ENCODE results near the gene FUOM. TPM values are rescaled to one million over a fixed set of nuclear protein-coding genes. Genes with fewer than 3 reads are reported as not detected.
A peak's percentile ranks its signal among the peaks of the same experiment; 100 is the strongest.

Gene FUOM, protein sequence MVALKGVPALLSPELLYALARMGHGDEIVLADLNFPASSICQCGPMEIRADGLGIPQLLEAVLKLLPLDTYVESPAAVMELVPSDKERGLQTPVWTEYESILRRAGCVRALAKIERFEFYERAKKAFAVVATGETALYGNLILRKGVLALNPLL
- polyA plus RNA-seq: 10 to 100 TPM in 1 of 2 donors, 1 to 10 TPM in 1; 10.0 to 11.7 TPM

DNA sequence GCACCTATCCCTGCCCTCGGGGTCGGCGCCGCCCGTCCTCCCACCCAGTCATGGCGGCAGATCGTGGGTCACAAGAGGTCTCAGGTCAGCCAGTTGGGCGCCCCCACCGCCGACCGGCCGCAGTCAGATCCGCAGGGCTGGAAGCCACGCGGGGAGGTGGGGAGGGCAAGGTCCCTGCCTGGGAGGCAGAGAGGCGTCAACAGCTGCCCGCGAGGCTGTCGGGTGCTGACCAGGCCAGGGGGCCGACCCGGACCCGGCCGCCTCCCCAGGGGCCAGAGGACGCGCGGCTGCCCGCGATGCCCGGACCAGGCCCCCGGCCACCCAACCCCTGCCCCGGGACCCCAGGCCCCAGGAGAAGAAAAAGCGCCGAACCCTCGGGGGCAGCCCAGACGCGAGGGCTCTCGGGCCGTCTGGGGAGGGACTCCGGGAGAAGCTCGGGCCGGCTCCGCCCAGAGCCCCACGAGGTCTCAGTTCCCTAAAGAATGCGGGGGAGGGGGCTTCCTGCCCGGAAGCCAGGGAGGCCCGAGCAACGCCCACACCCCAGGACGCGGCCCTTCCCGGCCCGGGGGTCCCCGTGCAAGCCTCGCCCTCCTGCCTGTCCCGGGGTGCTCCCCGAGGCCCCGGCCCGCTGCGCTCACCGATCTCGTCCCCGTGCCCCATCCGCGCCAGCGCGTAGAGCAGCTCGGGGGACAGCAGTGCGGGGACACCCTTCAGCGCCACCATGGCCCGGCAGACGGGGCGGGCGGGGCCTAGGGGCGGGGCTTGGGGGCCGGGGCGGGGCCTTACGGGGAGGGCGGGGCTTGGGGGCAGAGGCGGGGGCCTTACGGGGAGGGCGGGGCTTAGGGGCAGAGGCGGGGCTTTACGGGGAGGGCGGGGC, at the start of gene FUOM:
Gene FUOM, minus strand, starts transcription at position 735 of the 877 bp plus-strand sequence. Its CDS starts 12 bp downstream, at position 723.
- WGBS, 2 donors: 3 to 4% methylated on average over 61 to 83 of the region's 83 CpGs
- Histone ChIP-seq H3K4me1 (ENCODE audit: control insufficient read depth in 2 of 2, insufficient read depth in 2 of 2, low read length in 1 of 2) (peaks cover 0 to 14% of the 10 kb centered on the region in 2 donors), H3K27ac (ENCODE audit: low read depth in 2 of 2, low read length in 1 of 2) (peak within 1 kb of the TSS in 1 of 2 donors; percentile 13)

DNA sequence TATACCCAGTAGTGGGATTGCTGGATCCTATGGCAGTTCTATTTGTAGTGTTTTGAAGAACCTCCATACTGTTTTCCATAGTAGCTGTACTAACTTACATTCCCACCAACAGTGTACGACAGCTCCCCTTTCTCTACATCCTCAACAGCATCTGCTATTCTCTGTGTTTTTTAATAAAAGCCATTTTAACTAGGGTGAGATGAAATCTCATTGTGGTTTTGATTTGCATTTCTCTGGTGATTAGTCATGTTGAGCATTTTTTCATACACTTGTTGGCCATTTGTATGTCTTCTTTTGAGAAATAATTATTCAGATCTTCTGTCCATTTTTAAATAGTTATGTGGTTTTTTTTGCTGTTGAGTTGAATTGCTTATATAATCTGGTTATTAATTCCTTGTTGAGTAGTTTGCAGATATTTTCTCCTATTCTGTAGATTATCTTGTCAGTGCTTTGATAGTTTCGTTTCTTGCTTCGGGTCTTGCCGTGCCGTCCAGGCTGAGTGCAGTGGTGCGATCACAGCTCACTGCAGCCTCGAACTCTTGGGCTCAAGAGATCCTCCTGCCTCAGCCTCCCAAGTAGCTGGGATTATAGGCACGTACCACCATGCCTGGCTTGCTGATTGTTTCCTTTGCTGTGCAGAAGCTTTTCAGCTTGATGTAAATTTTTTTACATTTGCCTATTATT, 48.2 kb upstream of the FUOM start:
- 86 to 90% methylated on average over 8 of the region's 8 CpGs for WGBS, 2 donors
- H3K9me3 ChIP-seq (ENCODE audit: control insufficient read depth in 2 of 2, insufficient read depth in 1 of 2, low read depth in 1 of 2, low read length in 1 of 2): no peaks in the 10 kb centered on the region
- no peaks in the 10 kb centered on the region for H3K27me3 ChIP-seq (ENCODE audit: control insufficient read depth in 1 of 2, insufficient read depth in 2 of 2, low read length in 2 of 2)
- no peaks in the 10 kb centered on the region for H3K4me1 ChIP-seq (ENCODE audit: control insufficient read depth in 2 of 2, insufficient read depth in 2 of 2, low read length in 1 of 2)
- no peak overlapping the region for H3K27ac ChIP-seq (ENCODE audit: low read depth in 2 of 2, low read length in 1 of 2)
- no peak overlapping the region for H3K4me3 ChIP-seq (ENCODE audit: low read depth in 1 of 2, low read length in 2 of 2)
- H3K36me3 ChIP-seq (ENCODE audit: control insufficient read depth in 2 of 2, insufficient read depth in 2 of 2, low read length in 1 of 2): peaks cover 6 to 24% of the 10 kb centered on the region in 2 donors

More for the DNA sequence above, at the start of gene FUOM:
- H3K27me3 ChIP-seq (ENCODE audit: control insufficient read depth in 1 of 2, insufficient read depth in 2 of 2, low read length in 2 of 2): no peaks in the 10 kb centered on the region
- peaks cover 0 to 6% of the 10 kb centered on the region in 2 donors for H3K36me3 ChIP-seq (ENCODE audit: control insufficient read depth in 2 of 2, insufficient read depth in 2 of 2, low read length in 1 of 2)
- H3K9me3 ChIP-seq (ENCODE audit: control insufficient read depth in 2 of 2, insufficient read depth in 1 of 2, low read depth in 1 of 2, low read length in 1 of 2): no peaks in the 10 kb centered on the region
- H3K4me3 ChIP-seq (ENCODE audit: low read depth in 1 of 2, low read length in 2 of 2): peak within 1 kb of the TSS; percentile 49 to 64

DNA sequence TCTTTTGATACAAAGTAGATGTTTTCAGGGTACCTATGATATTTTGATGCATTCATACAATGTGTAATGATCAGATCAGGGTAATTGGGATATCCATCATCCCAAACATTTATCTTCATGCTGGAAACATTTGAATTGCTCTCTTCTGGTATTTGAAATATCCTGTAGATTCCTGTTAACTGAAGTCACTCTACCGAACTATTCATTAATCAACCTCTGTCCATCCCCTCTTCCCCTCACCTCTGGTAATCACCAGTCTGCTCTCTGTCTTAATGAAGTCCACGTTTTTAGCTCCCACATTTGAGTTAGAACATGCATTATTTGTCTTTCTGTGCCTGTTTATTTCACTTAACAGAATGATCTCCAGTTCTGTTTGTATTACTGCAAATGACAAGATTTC, 47.5 kb upstream of the FUOM start:
- 43 to 48% methylated on average over 2 of the region's 2 CpGs for WGBS, 2 donors
- Histone ChIP-seq H3K27ac (ENCODE audit: low read depth in 2 of 2, low read length in 1 of 2) (no peak overlapping the region), H3K4me3 (ENCODE audit: low read depth in 1 of 2, low read length in 2 of 2) (no peak overlapping the region), H3K27me3 (ENCODE audit: control insufficient read depth in 1 of 2, insufficient read depth in 2 of 2, low read length in 2 of 2) (no peaks in the 10 kb centered on the region), H3K4me1 (ENCODE audit: control insufficient read depth in 2 of 2, insufficient read depth in 2 of 2, low read length in 1 of 2) (no peaks in the 10 kb centered on the region), H3K36me3 (ENCODE audit: control insufficient read depth in 2 of 2, insufficient read depth in 2 of 2, low read length in 1 of 2) (peaks cover 8 to 25% of the 10 kb centered on the region in 2 donors), H3K9me3 (ENCODE audit: control insufficient read depth in 2 of 2, insufficient read depth in 1 of 2, low read depth in 1 of 2, low read length in 1 of 2) (no peaks in the 10 kb centered on the region)

- peaks cover 8 to 36% of the 10 kb centered on the region in 2 donors for H3K36me3 ChIP-seq (ENCODE audit: control insufficient read depth in 2 of 2, insufficient read depth in 2 of 2, low read length in 1 of 2)
These were observed 46.0 kb upstream of the FUOM start for GRCh38 chr10:133403784-133404183.

DNA sequence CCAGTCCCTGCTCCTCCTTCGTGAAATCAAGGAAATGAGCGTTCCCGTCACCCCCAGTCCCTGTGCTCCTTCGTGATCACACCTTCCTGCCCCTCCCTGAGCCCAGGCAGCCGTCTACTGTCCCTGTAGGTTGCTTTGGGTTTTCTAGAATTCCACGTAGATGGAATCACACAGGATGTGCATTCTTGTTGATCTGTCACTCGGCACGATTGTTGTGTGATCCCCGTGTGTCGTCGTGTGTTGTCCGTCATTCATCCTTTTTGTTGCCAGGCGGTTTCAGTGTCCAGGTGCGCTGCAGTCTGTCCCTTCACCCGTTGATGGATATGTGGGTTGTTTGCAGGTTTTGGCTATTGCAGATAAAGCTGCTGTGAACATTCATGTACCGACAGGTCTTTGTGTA, 45.5 kb upstream of the FUOM start:
- H3K27me3 ChIP-seq (ENCODE audit: control insufficient read depth in 1 of 2, insufficient read depth in 2 of 2, low read length in 2 of 2): no peaks in the 10 kb centered on the region
- H3K36me3 ChIP-seq (ENCODE audit: control insufficient read depth in 2 of 2, insufficient read depth in 2 of 2, low read length in 1 of 2): peaks cover 12 to 40% of the 10 kb centered on the region in 2 donors
- no peaks in the 10 kb centered on the region for H3K4me1 ChIP-seq (ENCODE audit: control insufficient read depth in 2 of 2, insufficient read depth in 2 of 2, low read length in 1 of 2)
- no peak overlapping the region for H3K4me3 ChIP-seq (ENCODE audit: low read depth in 1 of 2, low read length in 2 of 2)
- no peaks in the 10 kb centered on the region for H3K9me3 ChIP-seq (ENCODE audit: control insufficient read depth in 2 of 2, insufficient read depth in 1 of 2, low read depth in 1 of 2, low read length in 1 of 2)
- WGBS, 2 donors: 83 to 86% methylated on average over 16 of the region's 16 CpGs
- H3K27ac ChIP-seq (ENCODE audit: low read depth in 2 of 2, low read length in 1 of 2): no peak overlapping the region

More at GRCh38 chr10:133403784-133404183, 46.0 kb upstream of the FUOM start:
- WGBS, 2 donors: 94% methylated on average over 5 of the region's 5 CpGs
- no peaks in the 10 kb centered on the region for H3K27me3 ChIP-seq (ENCODE audit: control insufficient read depth in 1 of 2, insufficient read depth in 2 of 2, low read length in 2 of 2)
- H3K4me1 ChIP-seq (ENCODE audit: control insufficient read depth in 2 of 2, insufficient read depth in 2 of 2, low read length in 1 of 2): no peaks in the 10 kb centered on the region
- no peaks in the 10 kb centered on the region for H3K9me3 ChIP-seq (ENCODE audit: control insufficient read depth in 2 of 2, insufficient read depth in 1 of 2, low read depth in 1 of 2, low read length in 1 of 2)
- H3K4me3 ChIP-seq (ENCODE audit: low read depth in 1 of 2, low read length in 2 of 2): no peak overlapping the region
- no peak overlapping the region for H3K27ac ChIP-seq (ENCODE audit: low read depth in 2 of 2, low read length in 1 of 2)

DNA sequence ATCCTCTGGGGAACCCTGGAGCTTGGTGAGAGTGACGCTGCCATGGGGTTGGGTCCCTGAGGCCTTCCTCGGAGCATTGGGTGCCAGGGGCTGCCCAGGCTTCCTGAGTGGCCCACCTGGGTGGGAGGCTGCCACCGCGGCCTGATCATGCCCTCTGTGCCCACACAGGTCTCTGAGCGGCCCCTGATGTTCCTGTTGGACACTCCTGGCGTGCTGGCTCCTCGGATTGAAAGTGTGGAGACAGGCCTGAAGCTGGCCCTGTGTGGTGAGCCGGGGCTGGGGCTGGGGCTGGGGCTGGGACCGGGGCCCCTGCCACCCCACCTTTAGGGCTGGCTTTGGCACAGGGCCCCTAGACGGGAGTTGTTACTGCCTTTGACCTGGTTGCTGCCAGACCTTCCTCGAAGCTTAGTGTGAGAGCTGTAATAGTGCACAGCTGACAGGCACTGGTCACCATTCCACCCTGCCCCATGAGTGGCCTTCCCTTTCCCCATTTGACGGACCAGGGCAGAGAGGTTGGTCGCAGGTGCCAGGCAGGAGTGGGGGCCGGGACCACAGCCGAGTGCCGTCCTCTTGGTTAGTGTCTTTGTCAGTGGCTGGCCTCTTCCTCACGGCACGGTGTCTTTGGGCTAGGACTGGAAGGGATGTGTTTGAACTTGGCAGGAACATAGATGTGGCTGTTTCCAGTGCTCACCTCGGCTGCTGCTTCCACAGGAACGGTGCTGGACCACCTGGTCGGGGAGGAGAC, 44.3 kb upstream of the FUOM start:
- Histone ChIP-seq H3K27ac (ENCODE audit: low read depth in 2 of 2, low read length in 1 of 2) (no peak overlapping the region), H3K36me3 (ENCODE audit: control insufficient read depth in 2 of 2, insufficient read depth in 2 of 2, low read length in 1 of 2) (peaks cover 14 to 40% of the 10 kb centered on the region in 2 donors), H3K4me1 (ENCODE audit: control insufficient read depth in 2 of 2, insufficient read depth in 2 of 2, low read length in 1 of 2) (no peaks in the 10 kb centered on the region), H3K9me3 (ENCODE audit: control insufficient read depth in 2 of 2, insufficient read depth in 1 of 2, low read depth in 1 of 2, low read length in 1 of 2) (no peaks in the 10 kb centered on the region), H3K27me3 (ENCODE audit: control insufficient read depth in 1 of 2, insufficient read depth in 2 of 2, low read length in 2 of 2) (no peaks in the 10 kb centered on the region), H3K4me3 (ENCODE audit: low read depth in 1 of 2, low read length in 2 of 2) (no peak overlapping the region)
- WGBS, 2 donors: 97% methylated on average over 21 of the region's 21 CpGs

- Histone ChIP-seq H3K27me3 (ENCODE audit: control insufficient read depth in 1 of 2, insufficient read depth in 2 of 2, low read length in 2 of 2) (no peaks in the 10 kb centered on the region), H3K4me3 (ENCODE audit: low read depth in 1 of 2, low read length in 2 of 2) (no peak overlapping the region), H3K27ac (ENCODE audit: low read depth in 2 of 2, low read length in 1 of 2) (no peak overlapping the region), H3K9me3 (ENCODE audit: control insufficient read depth in 2 of 2, insufficient read depth in 1 of 2, low read depth in 1 of 2, low read length in 1 of 2) (no peaks in the 10 kb centered on the region), H3K4me1 (ENCODE audit: control insufficient read depth in 2 of 2, insufficient read depth in 2 of 2, low read length in 1 of 2) (no peaks in the 10 kb centered on the region), H3K36me3 (ENCODE audit: control insufficient read depth in 2 of 2, insufficient read depth in 2 of 2, low read length in 1 of 2) (peaks cover 14 to 40% of the 10 kb centered on the region in 2 donors)
- WGBS, 2 donors: 94 to 95% methylated on average over 12 of the region's 12 CpGs
These were observed 43.7 kb upstream of the FUOM start for GRCh38 chr10:133401500-133401899.

- WGBS, 2 donors: 82 to 89% methylated on average over 10 of the region's 10 CpGs
- Histone ChIP-seq H3K27ac (ENCODE audit: low read depth in 2 of 2, low read length in 1 of 2) (no peak overlapping the region), H3K27me3 (ENCODE audit: control insufficient read depth in 1 of 2, insufficient read depth in 2 of 2, low read length in 2 of 2) (no peaks in the 10 kb centered on the region), H3K4me3 (ENCODE audit: low read depth in 1 of 2, low read length in 2 of 2) (no peak overlapping the region), H3K4me1 (ENCODE audit: control insufficient read depth in 2 of 2, insufficient read depth in 2 of 2, low read length in 1 of 2) (no peaks in the 10 kb centered on the region), H3K9me3 (ENCODE audit: control insufficient read depth in 2 of 2, insufficient read depth in 1 of 2, low read depth in 1 of 2, low read length in 1 of 2) (no peaks in the 10 kb centered on the region), H3K36me3 (ENCODE audit: control insufficient read depth in 2 of 2, insufficient read depth in 2 of 2, low read length in 1 of 2) (peaks cover 14 to 44% of the 10 kb centered on the region in 2 donors)
These were observed 43.0 kb upstream of the FUOM start for GRCh38 chr10:133400624-133401424.
